GM19023 (cell line): ENCODE data around the gene GPR87.

ENCODE experiments used
- ATAC-seq: cut with Tn5 transposase; IDR thresholded peaks from one replicate; pipeline ENCODE4 v1.9.1; 2021; ENCODE audit warnings: mild to moderate bottlenecking, moderate library complexity; ENCODE audit not compliant: unreplicated experiment

GPR87 gene, protein sequence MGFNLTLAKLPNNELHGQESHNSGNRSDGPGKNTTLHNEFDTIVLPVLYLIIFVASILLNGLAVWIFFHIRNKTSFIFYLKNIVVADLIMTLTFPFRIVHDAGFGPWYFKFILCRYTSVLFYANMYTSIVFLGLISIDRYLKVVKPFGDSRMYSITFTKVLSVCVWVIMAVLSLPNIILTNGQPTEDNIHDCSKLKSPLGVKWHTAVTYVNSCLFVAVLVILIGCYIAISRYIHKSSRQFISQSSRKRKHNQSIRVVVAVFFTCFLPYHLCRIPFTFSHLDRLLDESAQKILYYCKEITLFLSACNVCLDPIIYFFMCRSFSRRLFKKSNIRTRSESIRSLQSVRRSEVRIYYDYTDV

DNA sequence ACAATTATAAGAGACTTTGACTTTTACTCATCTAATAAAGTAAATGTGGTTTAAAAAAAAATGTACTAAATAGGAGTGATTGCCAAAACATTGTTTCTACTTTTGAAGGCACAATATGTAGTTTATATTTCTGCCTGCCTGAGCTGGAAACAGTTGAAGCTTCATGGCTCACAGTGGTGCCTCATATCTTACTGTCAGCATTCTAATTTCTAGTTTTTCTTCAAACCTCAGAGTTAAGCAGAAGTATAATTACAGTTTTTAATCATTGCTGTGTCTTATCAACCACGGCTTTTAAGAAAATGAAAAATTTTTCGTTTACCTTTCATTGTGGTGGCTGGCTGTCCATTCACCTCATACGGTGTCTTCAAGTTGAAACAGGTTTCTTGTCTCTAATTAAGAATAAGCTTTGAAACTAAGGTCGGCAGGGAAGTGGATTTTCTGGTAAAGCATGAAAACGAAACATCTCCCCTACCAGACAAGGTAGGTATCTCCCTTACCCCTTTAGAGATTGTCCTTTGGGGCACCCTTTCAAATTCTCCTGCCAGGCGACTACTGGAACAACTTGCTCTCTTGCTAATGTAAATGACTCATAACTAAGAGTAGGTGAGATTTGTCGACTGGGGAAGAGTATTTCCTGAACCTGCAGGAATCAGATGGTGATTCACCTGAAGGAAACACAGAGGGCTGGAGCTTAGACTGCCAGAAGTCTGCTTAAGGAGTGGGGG lies at the start of gene GPR87:
TSS of gene GPR87 (minus strand) at position 554 of the 725 bp plus-strand sequence. CDS start 16,720 bp downstream, outside the sequence.
- no peak for ATAC-seq

DNA sequence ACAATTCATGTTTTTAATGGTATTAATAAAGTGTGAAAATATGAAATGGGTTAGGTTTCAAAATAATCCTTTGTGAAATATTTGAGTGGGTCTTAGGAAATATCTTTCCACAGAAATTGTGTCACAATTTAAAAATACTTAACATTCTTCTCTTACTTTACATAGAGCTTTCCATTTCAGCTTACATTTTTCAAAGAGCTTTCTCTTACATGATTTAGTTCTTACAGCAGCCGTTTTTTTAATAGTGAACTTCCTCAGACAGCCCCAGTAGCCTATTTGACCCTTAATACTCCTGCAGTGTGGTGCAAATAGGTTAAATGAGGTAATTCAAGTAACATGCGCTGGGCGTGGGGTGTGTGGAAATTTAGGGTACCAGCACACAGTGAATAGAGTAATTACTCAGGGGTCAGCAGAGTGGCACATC lies 46.1 kb upstream of the GPR87 start:
- ATAC-seq, result no peak

GRCh38 chr3:151357463-151357850 lies 40.8 kb upstream of the GPR87 start:
- no peak for ATAC-seq

DNA sequence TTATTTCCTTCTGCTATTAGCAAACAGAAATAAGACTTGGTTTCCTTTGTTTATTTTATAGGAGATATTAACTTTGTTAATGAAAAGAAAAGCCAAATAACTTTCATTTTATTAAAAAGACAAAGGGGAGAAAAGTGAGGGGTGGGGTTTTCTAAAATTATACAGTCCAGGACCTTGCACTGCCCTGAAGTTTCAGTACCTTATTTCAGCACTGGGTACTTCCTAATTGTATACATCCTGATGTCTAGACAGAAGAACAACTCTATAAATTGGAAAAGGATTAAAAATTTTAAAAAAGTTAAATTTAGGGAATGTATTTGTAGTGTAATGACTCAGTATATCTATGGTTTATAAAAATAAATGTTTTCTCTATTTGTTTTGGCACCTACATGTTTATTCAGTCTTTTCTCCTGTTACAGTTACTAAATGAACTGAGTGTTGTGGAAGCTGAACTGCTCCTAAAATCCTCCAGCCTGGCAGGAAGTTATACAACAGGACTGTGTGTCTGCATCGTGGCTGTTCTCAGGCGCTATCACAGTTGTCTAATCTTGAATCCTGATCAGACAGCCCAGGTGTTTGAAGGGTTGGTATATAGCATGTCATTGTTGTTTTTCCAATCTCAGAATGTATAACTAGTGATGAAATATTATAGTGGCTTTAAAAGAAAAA lies 40.3 kb upstream of the GPR87 start:
- no peak for ATAC-seq

- ATAC-seq, result no peak
Observed at GRCh38 chr3:151351648-151352047, 35.0 kb upstream of the GPR87 start.

- ATAC-seq, result no peak
Observed at GRCh38 chr3:151351219-151351618, 34.6 kb upstream of the GPR87 start.

DNA sequence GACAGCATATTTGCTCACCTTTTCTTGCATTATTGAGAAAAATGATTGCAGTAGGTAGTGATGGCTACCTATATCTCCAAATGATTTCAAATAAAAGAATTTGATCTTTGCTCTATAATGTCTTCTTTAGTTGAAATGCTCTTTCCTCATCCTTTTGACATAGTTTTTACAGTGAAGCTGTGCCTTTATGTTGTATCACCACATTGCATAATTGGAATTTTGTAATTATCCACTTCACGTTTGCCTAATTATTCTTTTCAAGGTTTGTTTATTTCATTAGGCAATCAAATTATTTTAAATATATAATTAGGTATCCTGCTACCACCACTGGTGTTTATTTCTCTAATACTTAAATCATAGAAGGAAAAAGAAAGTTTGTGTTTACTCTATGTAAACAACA lies 34.0 kb upstream of the GPR87 start:
- no peak for ATAC-seq

GRCh38 chr3:151347432-151347831 lies 30.8 kb upstream of the GPR87 start:
- no peak for ATAC-seq

DNA sequence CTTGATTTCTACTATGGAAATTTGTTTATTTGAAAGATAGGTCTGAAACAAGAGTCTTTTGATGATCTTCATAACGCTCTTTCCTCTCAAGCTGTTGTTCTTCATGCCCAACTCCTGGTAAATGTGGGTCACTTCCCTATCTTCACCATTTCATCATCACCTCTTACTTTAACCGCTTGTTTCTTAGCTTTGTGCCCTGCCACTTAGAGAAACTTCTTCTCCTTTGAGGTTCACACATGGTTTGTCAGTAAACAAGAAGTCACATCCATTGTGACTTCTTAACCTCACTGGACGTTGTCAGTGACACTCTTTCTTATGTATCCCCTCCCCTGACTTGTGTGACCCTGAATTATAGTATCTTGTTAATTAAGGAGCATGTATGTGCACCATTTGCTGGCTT lies 29.7 kb upstream of the GPR87 start:
- no peak for ATAC-seq

DNA sequence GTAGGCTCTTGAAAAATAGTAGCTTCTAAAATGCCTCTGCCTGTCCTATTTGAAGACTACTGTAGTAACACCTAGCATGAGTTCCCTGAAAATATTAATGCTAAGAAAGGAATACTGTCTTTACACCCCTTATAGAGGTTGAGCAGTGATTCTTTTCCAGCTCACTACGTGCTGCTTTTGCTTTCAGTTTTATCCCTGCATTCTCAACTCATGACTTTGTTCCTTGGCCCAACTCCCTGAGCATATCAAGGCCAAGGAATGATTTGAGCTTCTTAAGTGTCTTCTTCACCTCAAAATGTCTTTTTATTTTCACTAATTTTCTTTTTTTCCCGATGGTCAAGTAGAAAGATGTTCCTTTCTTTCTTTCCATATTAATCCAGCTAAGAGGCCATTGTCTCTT lies 29.2 kb upstream of the GPR87 start:
- ATAC-seq, result no peak

- ATAC-seq, result no peak
Observed at GRCh38 chr3:151331696-151332095, 15.1 kb upstream of the GPR87 start.

DNA sequence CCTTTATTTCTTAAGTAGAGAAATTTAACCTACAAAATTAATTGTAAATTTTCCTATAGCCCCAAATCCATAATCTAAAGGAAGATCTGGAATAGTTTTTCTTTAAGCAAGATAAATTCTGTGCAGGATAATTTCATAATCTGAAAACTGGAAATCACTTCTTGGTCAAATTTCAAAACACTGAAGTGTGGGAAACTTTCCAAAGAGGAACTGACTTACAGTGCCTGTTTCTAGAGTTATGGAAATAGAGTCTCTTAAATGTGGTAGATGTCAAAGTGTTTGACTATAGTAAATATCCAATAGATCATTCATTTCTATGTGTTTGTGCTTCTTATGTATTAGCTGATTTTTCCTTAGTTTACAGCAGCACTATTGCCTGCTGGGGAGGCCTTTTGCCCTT lies 14.3 kb upstream of the GPR87 start:
- no peak for ATAC-seq

DNA sequence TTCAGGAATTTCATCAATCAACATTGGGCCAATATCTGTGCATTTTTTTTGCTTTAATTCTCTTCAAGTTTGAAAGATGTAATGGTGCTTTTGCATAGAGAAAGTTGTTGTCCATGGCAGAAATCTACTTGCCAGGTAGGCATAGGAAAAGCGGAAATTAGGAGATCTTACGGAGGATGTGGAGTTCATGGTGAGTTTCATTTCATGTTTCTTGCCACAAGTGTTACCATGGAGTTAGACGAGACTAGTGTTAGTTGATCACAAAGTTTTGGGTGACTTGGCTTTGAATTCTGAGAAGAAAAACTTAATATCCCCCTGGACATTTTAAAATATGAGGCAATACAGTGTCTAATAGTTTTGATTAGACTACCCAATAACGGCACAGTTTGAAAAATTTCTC lies 13.8 kb upstream of the GPR87 start:
- ATAC-seq, result no peak

DNA sequence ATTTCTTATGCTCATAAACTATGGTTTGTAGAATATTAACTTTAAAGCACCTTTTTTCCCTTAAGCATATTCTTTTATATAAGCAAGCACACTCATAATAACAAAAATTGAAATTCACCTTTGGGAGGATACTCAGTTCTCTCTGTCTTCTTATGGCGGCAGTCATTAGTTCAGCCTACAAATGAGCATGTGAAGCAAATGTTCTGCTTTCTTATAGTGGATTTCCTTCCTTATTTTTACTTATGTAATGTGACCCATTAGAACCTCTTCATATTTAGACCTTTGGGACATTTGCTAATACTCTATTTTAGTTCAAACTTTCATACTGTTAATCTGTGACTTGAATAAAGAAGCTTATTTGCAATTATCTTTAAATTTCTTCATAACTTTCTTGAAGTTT lies 12.7 kb upstream of the GPR87 start, which contains the start of gene P2RY13:
TSS of gene P2RY13 (minus strand) at position 187 of the 400 bp plus-strand sequence. CDS start at position 166, 21 bp downstream.
- ATAC-seq, result no peak

GRCh38 chr3:151328298-151328995 lies 11.8 kb upstream of the GPR87 start:
- no peak for ATAC-seq

GRCh38 chr3:151327571-151328198 lies 11.1 kb upstream of the GPR87 start:
- no peak for ATAC-seq

- ATAC-seq, result no peak
Observed at GRCh38 chr3:151322511-151322910, 5.9 kb upstream of the GPR87 start.

DNA sequence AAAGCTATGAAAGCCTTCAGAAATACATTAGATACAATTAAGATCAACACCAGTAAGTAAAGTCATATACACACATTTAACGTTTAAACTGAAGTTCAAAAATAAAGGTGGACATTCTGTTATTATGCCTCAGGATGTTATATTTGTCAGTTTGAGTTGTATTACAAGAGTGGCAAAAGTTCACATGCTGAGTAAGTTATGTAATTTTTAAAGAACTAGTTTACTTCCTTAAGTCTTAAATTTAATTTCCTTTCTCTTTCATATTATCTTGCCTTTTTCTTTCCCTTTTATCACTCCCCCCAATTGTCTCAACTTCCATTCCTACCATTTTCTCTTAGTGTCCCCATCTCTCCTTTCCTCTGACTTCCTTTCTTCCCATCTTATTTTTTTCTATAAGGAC lies 4.9 kb upstream of the GPR87 start:
- no peak for ATAC-seq

- no peak for ATAC-seq
Observed at GRCh38 chr3:151320131-151320530, 3.5 kb upstream of the GPR87 start.

DNA sequence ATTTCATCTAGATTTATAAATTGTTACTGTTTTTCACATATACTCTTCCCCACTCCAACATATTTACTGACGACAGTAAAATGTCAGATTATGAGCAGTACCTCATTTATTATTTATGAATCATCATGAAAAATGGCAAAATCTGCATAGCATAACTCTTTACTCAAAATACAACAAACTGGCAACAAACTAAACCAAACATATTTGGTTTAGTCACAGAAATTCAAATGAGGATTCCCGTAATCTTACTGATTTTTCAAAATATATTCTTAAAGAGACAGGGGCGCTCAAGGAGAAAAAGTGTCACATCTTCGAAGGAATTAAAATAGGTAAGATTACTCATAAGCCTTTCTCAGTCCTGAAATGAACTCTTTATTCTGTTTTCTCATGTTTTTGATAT lies 3.0 kb upstream of the GPR87 start:
- no peak for ATAC-seq

GRCh38 chr3:151318991-151319390 lies 2.4 kb upstream of the GPR87 start:
- no peak for ATAC-seq
